Superior temporal gyrus (tissue), 1 donor: ENCODE data around the gene MEAF6.

Experiments
- DNase-seq: peaks from one replicate; pipeline ENCODE4 v3.0.0-alpha.2; 2016; ENCODE audit errors: extremely low spot score

The MEAF6 gene

GRCh38 chr1:37485902-37486679, 28.5 kb downstream of the MEAF6 start:
- DNase-seq: no peak

GRCh38 chr1:37484325-37485051, 30.1 kb downstream of the MEAF6 start:
- DNase-seq: no peak

GRCh38 chr1:37483785-37484184, 30.8 kb downstream of the MEAF6 start:
- no peak for DNase-seq

GRCh38 chr1:37482796-37483744, 31.5 kb downstream of the MEAF6 start:
- no peak for DNase-seq

- DNase-seq: no peak
These were observed 32.4 kb downstream of the MEAF6 start for GRCh38 chr1:37482004-37482785.

- no peak for DNase-seq
These were observed 33.1 kb downstream of the MEAF6 start for GRCh38 chr1:37481289-37482003.

- DNase-seq: no peak
These were observed 33.8 kb downstream of the MEAF6 start for GRCh38 chr1:37480581-37481288.

GRCh38 chr1:37480125-37480466, 34.5 kb downstream of the MEAF6 start:
- DNase-seq: no peak

GRCh38 chr1:37479255-37480124, 35.1 kb downstream of the MEAF6 start:
- DNase-seq: no peak

GRCh38 chr1:37478890-37479254, 35.7 kb downstream of the MEAF6 start:
- DNase-seq: no peak

GRCh38 chr1:37478451-37478881, 36.1 kb downstream of the MEAF6 start:
- DNase-seq: no peak

GRCh38 chr1:37477946-37478345, 36.6 kb downstream of the MEAF6 start:
- no peak for DNase-seq

GRCh38 chr1:37477198-37477931, 37.2 kb downstream of the MEAF6 start:
- DNase-seq: no peak

GRCh38 chr1:37476460-37477197, 37.9 kb downstream of the MEAF6 start:
- DNase-seq: no peak

- DNase-seq: no peak
These were observed 38.5 kb downstream of the MEAF6 start for GRCh38 chr1:37476087-37476452.

- no peak for DNase-seq
These were observed 39.0 kb downstream of the MEAF6 start for GRCh38 chr1:37475380-37476086.

- no peak for DNase-seq
These were observed 39.7 kb downstream of the MEAF6 start for GRCh38 chr1:37474697-37475379.
